Spleen (tissue), 7 donors: ENCODE data around the gene CCDC6.
"Not testable (repeated sequence)": the region's sequence is repeated elsewhere in the genome, so short reads cannot be mapped to it uniquely, and the experiment has no call there.

Experiments
- CTCF ChIP-seq, 11 experiments: fragments of 200-600 bp in 7 of 11; fragments of 450-650 bp in 4 of 11; sonication (generic) in 4 of 11; IDR thresholded peaks in 8 of 11; conservative IDR thresholded peaks in 3 of 11; 1 replicate in 7 of 11; 2 replicates in 4 of 11; pipeline versions ENCODE4 v1.4.0 to v1.8.0; 2016 to 2021; ENCODE audit warnings: antibody characterized with exemption in 11 of 11, inconsistent platforms in 4 of 11, mild to moderate bottlenecking in 1 of 11
- POLR2A ChIP-seq, 3 donors: fragments of 450-650 bp; IDR thresholded peaks; one replicate each; pipeline ENCODE4 v1.5.1; 2017; ENCODE audit warnings: antibody characterized with exemption in 3 of 3, mild to moderate bottlenecking in 1 of 3
- POLR2AphosphoS5 ChIP-seq, 3 donors: sonication (generic); formaldehyde crosslinking; IDR thresholded peaks; one replicate each; pipeline ENCODE4 v1.5.1; 2017; ENCODE audit warnings: antibody characterized with exemption in 3 of 3
- donor health status: DM: no; HTN: no; CAD: no; lungs with moderate emphysema.
- donor health status: DM: no; HTN: no; CAD: no.
- donor health status: DM: no; HTN: no; CAD: no.

GRCh38 chr10:59953711-59954110 lies 47.4 kb upstream of the CCDC6 start:
- TF ChIP-seq CTCF (IDR thresholded peaks at IDR 0.05 in 8 of 11, conservative IDR thresholded peaks at IDR 0.05 in 3 of 11); POLR2A (IDR thresholded peaks at IDR 0.05); POLR2AphosphoS5 (IDR thresholded peaks at IDR 0.05): not testable (repeated sequence)
